ENCODE measurements around the gene KRTAP10-11.

- no peak for TF ChIP-seq CTCF (IDR thresholded peaks at IDR 0.05 in 8 of 11, conservative IDR thresholded peaks at IDR 0.05 in 3 of 11)
- TF ChIP-seq POLR2A (IDR thresholded peaks at IDR 0.05): no peak
These were observed 6.9 kb upstream of the KRTAP10-11 start for GRCh38 chr21:44639331-44639655.

Data from spleen (tissue), 7 donors.